Panc1 (cell line): ENCODE results near the gene OSBPL9. TPM values are rescaled to one million over a fixed set of nuclear protein-coding genes. Genes with fewer than 3 reads are reported as not detected.

Source experiments
- ATAC-seq: fragments of 200-7000 bp; cut with Tn5 transposase; 2 replicates; pipeline ENCODE4 v1.9.1; 2020; ENCODE audit warnings: mild to moderate bottlenecking, moderate library complexity
- BruUV-seq: library from RNA; stranded (reverse); fragments of 400-500 nt; replicated peaks from 2 replicates; lab custom pipeline; 2021; lab: Mats Ljungman, UMichigan
- CTCF ChIA-PET: fragments of 300-600 bp; sonication (Branson Sonifier 250); formaldehyde crosslinking; loops from one replicate; lab custom pipeline; 2022; ENCODE audit warnings: antibody characterized with exemption; lab: Charles Lee
- POLR2A ChIA-PET: fragments of 300-600 bp; sonication (Branson Sonifier 250); formaldehyde crosslinking; loops from one replicate; lab custom pipeline; 2022; ENCODE audit warnings: antibody characterized with exemption; lab: Charles Lee
- DNase-seq: peaks from one replicate; pipeline ENCODE4 v3.0.0-alpha.2; 2010; ENCODE audit warnings: low read depth, low spot score
- H3K27ac ChIP-seq: 2 replicates; pipeline ENCODE4 v1.5.1; 2011; ENCODE audit warnings: mild to moderate bottlenecking, low read length, inconsistent platforms
- H3K27me3 ChIP-seq: fragments of 200-500 bp; sonication (Bioruptor generic); 2 replicates; pipeline ENCODE4 v1.6.0; 2014; ENCODE audit warnings: low read length, inconsistent platforms; ENCODE audit not compliant: control insufficient read depth, insufficient read depth
- H3K36me3 ChIP-seq: fragments of 200-500 bp; sonication (Bioruptor generic); 2 replicates; pipeline ENCODE4 v1.5.1; 2014; ENCODE audit warnings: inconsistent platforms, mild to moderate bottlenecking, low read length, moderate library complexity; ENCODE audit not compliant: control insufficient read depth, insufficient read depth
- H3K4me1 ChIP-seq: 2 replicates; pipeline ENCODE4 v1.5.1; 2011; ENCODE audit warnings: inconsistent platforms, mild to moderate bottlenecking, low read length, moderate library complexity; ENCODE audit not compliant: control insufficient read depth, insufficient read depth
- H3K4me3 ChIP-seq, 2 experiments: 2 replicates each; pipeline ENCODE4 v1.5.1; 2011 to 2012; ENCODE audit warnings: low read depth in 2 of 2, low read length in 2 of 2, mild to moderate bottlenecking in 2 of 2, inconsistent platforms in 1 of 2, moderate library complexity in 1 of 2
- H3K9me3 ChIP-seq: fragments of 200-500 bp; sonication (Bioruptor generic); 2 replicates; pipeline ENCODE4 v1.5.1; 2014; ENCODE audit warnings: low read depth, mild to moderate bottlenecking, inconsistent platforms, low read length, moderate library complexity; ENCODE audit not compliant: control insufficient read depth, insufficient read depth
- CTCF ChIP-seq: fragments of 450-650 bp; IDR thresholded peaks from 2 replicates; pipeline ENCODE4 v1.5.1; 2017; ENCODE audit warnings: mild to moderate bottlenecking
- POLR2AphosphoS5 ChIP-seq: IDR thresholded peaks from 2 replicates; pipeline ENCODE4 v1.6.1; 2012; ENCODE audit warnings: mild to moderate bottlenecking, low read depth, low read length, moderate library complexity
- REST ChIP-seq, 2 experiments: IDR thresholded peaks; 2 replicates each; pipeline ENCODE4 v1.6.1; 2011 to 2012; ENCODE audit warnings: low read depth in 2 of 2, control low read depth in 1 of 2, low read length in 1 of 2, mild to moderate bottlenecking in 1 of 2, moderate library complexity in 1 of 2; ENCODE audit not compliant: insufficient read depth in 1 of 2
- SIN3A ChIP-seq: IDR thresholded peaks from 2 replicates; pipeline ENCODE4 v1.6.1; 2012; ENCODE audit warnings: low read depth, mild to moderate bottlenecking, low read length, moderate library complexity, borderline replicate concordance; ENCODE audit not compliant: insufficient read depth
- TCF7L2 ChIP-seq: IDR thresholded peaks from 2 replicates; pipeline ENCODE4 v1.6.1; 2011; ENCODE audit warnings: mild to moderate bottlenecking, low read depth, low read length, inconsistent platforms
- in situ Hi-C: cut with HindIII; loops from 2 replicates; pipeline ENCODE4 v1.10.0; 2016; ENCODE audit warnings: low sequenced_read_pairs, low pct_unique_long_range_greater_than_20kb
- intact Hi-C: fragments of 100-400 bp; cut with micrococcal nuclease; formaldehyde crosslinking; loops from one replicate; pipeline ENCODE4 v1.10.0; 2022; ENCODE audit not compliant: unreplicated experiment
- total RNA-seq: library from RNA; stranded (reverse); gene quantifications from one replicate; pipeline ENCODE4 v1.2.1, GENCODE V29; 2021; ENCODE audit not compliant: unreplicated experiment

Gene OSBPL9
- total RNA-seq, 1 experiment from 2014 or later: 85.5 TPM

DNA sequence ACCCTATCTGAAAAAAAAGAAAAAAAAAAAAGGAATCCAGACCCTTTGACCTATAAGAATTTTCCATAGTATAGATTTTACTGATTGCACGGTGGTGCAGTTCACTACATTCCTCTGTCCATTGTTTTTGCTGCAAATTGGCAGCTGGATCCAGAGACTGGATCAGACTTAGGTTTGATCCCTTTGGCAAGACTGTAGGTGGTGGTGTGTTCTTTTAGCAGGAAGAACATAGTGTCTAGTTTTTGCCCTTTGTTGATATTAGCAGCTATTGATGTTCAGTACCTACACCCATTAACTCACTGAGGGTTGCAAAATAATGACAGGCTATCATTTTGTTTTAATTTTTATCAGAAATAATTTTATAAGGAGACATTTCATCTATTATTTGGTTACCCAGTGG, 37.1 kb downstream of the OSBPL9 start:
- DNase-seq (no peak), ATAC-seq (no peak)
- BruUV-seq: no TSS peak
- TF ChIP-seq CTCF (no peak), REST (IDR thresholded peaks at IDR 0.05; ENCODE audit: insufficient read depth in 1 of 2, low read depth in 2 of 2, low read length in 1 of 2) (no peak), TCF7L2 (no peak), SIN3A (no peak), POLR2AphosphoS5 (no peak)
- intact Hi-C loops: no loop called here
- no peak overlapping the region for H3K27ac ChIP-seq
- CTCF ChIA-PET: no interaction called here
- peaks cover 5% of the 10 kb centered on the region; the same call in 1 of the 2 replicates for H3K4me1 ChIP-seq
- no peaks in the 10 kb centered on the region for H3K9me3 ChIP-seq
- H3K36me3 ChIP-seq: no peaks in the 10 kb centered on the region
- POLR2A ChIA-PET: interaction anchor here (0.6 kb wide), 1 partner anchor 1059 kb away, joined by 3 read pairs; no protein-coding TSS in a partner anchor
- in situ Hi-C loops: no loop called here
- no peaks in the 10 kb centered on the region for H3K27me3 ChIP-seq
- no peak overlapping the region for H3K4me3 ChIP-seq

DNA sequence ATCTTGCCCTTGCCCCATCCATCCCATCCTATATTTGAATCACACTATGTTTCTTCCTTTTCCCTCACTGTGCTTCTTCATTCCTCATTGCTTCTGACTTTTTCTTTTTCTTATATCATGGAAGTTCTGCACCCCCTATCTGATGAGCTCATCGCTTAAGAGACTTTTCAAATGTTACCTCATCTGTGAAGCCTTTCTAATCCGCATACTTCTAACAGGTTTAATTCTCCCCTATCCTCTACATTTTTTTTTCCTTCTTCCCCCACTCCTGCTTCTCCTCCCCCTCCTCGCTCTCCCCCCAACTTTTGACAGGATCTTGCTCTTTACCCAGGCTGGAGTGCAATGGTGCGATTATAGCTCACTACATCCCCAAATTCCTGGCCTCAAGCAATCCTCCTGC, 39.5 kb downstream of the OSBPL9 start:
- in situ Hi-C loops: no loop called here
- no peak for TF ChIP-seq TCF7L2
- TF ChIP-seq POLR2AphosphoS5: no peak
- no peak for TF ChIP-seq CTCF
- TF ChIP-seq SIN3A: no peak
- no peak for TF ChIP-seq REST (IDR thresholded peaks at IDR 0.05; ENCODE audit: insufficient read depth in 1 of 2, low read depth in 2 of 2, low read length in 1 of 2)
- intact Hi-C loops: no loop called here
- no peak overlapping the region for H3K27ac ChIP-seq
- ChIA-PET POLR2A (no interaction called here), CTCF (interaction anchor here (0.6 kb wide), 2 partner anchors 41 to 71 kb away, joined by 11 to 15 read pairs; no protein-coding TSS in a partner anchor)
- DNase-seq: no peak
- no TSS peak for BruUV-seq
- H3K4me3 ChIP-seq: no peak overlapping the region
- no peaks in the 10 kb centered on the region for H3K27me3 ChIP-seq
- H3K36me3 ChIP-seq: no peaks in the 10 kb centered on the region
- ATAC-seq: no peak
- peaks cover 15% of the 10 kb centered on the region for H3K4me1 ChIP-seq
- no peaks in the 10 kb centered on the region for H3K9me3 ChIP-seq
